Endothelial cell (in vitro differentiated cells): Measurements from ENCODE around the gene EIF4G3. TPM values are rescaled to one million over a fixed set of nuclear protein-coding genes. Genes with fewer than 3 reads are reported as not detected.

Experiments
- DNase-seq: peaks from one replicate; pipeline ENCODE4 v3.0.0; 2021; ENCODE audit warnings: low spot score
- H3K27ac Mint-ChIP-seq: one replicate; pipeline ENCODE4 v1.8.0; 2021; ENCODE audit warnings: mixed read lengths, inconsistent platforms; ENCODE audit not compliant: unreplicated experiment
- H3K27me3 Mint-ChIP-seq: one replicate; pipeline ENCODE4 v1.8.0; 2021; ENCODE audit warnings: mild to moderate bottlenecking, moderate library complexity, mixed read lengths, inconsistent platforms; ENCODE audit not compliant: unreplicated experiment
- H3K36me3 Mint-ChIP-seq: one replicate; pipeline ENCODE4 v1.8.0; 2021; ENCODE audit warnings: mild to moderate bottlenecking, low read depth, mixed read lengths, inconsistent platforms; ENCODE audit not compliant: unreplicated experiment
- H3K4me1 Mint-ChIP-seq: one replicate; pipeline ENCODE4 v1.8.0; 2021; ENCODE audit warnings: mild to moderate bottlenecking, mixed read lengths, inconsistent platforms; ENCODE audit not compliant: unreplicated experiment
- H3K4me3 Mint-ChIP-seq: one replicate; pipeline ENCODE4 v1.8.0; 2021; ENCODE audit warnings: mild to moderate bottlenecking, mixed read lengths, inconsistent platforms; ENCODE audit not compliant: unreplicated experiment
- H3K9me3 Mint-ChIP-seq: one replicate; pipeline ENCODE4 v1.8.0; 2021; ENCODE audit warnings: mixed read lengths, inconsistent platforms; ENCODE audit not compliant: unreplicated experiment
- total RNA-seq: library from RNA; stranded (reverse); fragmentation: NEBNext Ultra II Directional; extraction: Animal tissue kit (Norgen Biotek cat#: 25700); gene quantifications from one replicate; pipeline ENCODE4 v1.2.1, GENCODE V29; 2021; ENCODE audit not compliant: unreplicated experiment
- TF ChIP-seq, protein P1 (sequence below): fragments of 200-600 bp; sonication (generic); IDR thresholded peaks from one replicate; pipeline ENCODE4 v1.5.0; 2021; ENCODE audit warnings: antibody characterized with exemption; ENCODE audit not compliant: unreplicated experiment

EIF4G3 gene
- total RNA-seq, 1 donor from 2014 or later: 87.6 TPM

DNA sequence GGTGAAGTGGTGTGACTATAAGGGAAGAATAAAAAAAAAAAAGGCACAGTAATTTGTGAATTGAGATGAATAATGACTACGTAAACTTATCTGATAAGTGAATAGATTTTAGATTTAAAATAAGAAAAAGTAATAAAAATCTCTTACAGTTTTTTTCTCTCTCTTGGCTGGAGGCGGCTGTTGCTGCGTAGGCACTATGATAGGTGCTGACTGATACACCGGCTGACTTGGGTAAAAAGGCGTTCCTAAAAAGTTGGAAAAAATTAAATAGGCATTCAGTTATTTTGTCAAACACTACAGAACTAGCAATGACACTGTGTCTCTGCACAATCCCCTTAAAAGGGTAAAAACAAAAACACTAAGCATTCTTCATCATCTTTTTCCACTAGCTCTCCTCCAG, 203.8 kb downstream of the EIF4G3 start:
- TF ChIP-seq, protein P1, sequence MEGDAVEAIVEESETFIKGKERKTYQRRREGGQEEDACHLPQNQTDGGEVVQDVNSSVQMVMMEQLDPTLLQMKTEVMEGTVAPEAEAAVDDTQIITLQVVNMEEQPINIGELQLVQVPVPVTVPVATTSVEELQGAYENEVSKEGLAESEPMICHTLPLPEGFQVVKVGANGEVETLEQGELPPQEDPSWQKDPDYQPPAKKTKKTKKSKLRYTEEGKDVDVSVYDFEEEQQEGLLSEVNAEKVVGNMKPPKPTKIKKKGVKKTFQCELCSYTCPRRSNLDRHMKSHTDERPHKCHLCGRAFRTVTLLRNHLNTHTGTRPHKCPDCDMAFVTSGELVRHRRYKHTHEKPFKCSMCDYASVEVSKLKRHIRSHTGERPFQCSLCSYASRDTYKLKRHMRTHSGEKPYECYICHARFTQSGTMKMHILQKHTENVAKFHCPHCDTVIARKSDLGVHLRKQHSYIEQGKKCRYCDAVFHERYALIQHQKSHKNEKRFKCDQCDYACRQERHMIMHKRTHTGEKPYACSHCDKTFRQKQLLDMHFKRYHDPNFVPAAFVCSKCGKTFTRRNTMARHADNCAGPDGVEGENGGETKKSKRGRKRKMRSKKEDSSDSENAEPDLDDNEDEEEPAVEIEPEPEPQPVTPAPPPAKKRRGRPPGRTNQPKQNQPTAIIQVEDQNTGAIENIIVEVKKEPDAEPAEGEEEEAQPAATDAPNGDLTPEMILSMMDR: no peak
- DNase-seq: no peak
- Mint-ChIP-seq H3K4me1 (no peaks in the 10 kb centered on the region), H3K9me3 (no peaks in the 10 kb centered on the region), H3K27ac (no peak overlapping the region), H3K4me3 (no peak overlapping the region), H3K36me3 (peaks cover 4% of the 10 kb centered on the region), H3K27me3 (no peaks in the 10 kb centered on the region)

DNA sequence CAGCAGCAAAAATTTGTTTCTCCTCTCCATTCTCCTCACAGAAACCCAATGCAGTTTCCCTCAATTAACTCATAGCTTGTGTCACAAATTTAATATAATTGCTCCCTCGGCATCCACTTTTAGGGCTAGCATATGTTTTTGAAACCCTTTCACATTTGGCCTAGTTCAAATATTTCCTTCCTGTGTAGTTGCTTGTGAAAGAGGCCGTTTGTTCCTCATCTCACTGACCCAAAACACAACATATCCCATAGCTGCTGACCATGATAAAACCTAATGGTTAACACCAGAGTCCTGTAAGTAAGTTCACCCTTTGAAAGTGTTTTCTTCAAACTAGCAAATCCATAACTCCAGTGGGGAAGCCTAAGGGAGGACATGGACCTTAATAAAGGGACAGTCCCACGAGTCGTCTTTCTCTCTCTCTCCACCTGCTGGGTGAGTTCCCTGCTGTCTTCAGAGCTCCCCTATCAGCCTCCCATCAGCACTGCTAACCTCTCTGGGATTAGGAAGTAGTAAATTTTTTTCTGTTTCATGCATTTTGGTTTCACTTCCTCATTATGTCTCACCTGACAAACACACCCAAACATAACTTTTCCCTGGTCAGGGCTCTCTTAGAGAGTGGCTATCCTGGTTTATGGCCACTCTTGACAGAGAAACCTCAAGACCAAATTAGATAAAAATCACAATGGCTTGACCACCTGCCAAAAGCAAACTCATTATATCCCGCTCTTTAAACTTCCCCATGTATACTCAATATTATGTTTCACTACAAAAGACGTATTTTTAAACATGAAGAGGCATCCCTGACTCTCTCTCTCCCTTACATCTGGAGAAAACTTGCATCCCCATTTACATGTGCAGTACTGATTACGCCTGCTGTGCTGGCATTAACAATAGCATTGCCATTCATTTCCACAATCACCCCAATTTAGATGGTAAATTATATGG, 211.9 kb downstream of the EIF4G3 start:
- no peak overlapping the region for H3K27ac Mint-ChIP-seq
- no peak for DNase-seq

DNA sequence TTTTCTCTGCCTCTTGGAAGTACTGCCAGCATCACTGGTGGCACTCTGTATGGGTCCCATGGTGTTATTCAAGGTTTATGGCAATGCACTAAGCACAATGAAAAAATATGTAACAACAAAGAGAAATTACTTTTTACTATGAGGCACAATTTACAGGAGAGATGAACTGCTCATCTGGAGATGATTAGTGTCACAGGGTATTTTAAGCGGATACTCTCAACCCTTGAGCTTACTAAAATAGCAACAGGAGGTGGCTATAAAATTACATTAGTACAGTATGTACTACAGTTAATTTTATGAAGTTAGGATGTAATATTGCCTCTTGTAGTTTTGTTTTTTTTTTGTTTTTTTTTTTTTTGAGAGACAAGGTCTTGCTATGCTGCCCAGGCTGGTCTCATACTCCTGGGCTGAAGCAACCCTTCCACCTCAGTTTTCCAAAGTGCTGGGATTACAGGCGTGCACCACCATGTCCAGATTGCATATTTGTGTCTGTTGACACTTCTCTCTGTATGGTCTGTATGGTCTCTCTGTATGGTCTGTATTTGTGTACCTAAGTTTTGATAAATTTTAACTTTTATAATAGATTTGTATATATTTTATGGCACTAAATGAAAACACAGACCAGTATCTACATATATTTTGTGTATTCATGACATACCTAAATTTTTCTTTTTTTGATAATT, 214.0 kb downstream of the EIF4G3 start:
- Mint-ChIP-seq H3K4me3 (no peak overlapping the region), H3K4me1 (peaks cover 14% of the 10 kb centered on the region), H3K27me3 (no peaks in the 10 kb centered on the region), H3K36me3 (no peaks in the 10 kb centered on the region), H3K27ac (no peak overlapping the region), H3K9me3 (no peaks in the 10 kb centered on the region)
- TF ChIP-seq, protein P1: no peak
- DNase-seq: no peak

More for the DNA sequence above, 211.9 kb downstream of the EIF4G3 start:
- Mint-ChIP-seq H3K27me3 (no peaks in the 10 kb centered on the region), H3K36me3 (no peaks in the 10 kb centered on the region), H3K9me3 (no peaks in the 10 kb centered on the region), H3K4me1 (peaks cover 11% of the 10 kb centered on the region), H3K4me3 (no peak overlapping the region)
- TF ChIP-seq, protein P1: no peak

DNA sequence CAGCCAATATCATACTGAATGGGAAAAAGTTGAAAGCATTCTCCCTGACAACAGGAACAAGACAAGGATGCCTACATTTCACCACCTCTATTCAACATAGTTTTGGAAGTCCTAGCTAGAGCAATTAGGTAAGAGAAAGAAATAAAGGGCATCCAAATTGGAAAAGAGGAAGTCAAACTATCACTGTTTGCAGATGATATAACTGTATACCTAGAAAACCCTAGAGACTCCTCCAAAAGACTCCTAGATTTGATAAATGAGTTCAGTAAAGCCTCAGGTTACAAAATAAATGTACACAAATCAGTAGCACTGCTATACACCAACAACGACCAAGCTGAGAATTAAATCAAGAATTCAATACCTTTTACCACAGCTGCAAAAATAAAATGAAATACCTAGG, 218.3 kb downstream of the EIF4G3 start:
- H3K4me1 Mint-ChIP-seq: peaks cover 3% of the 10 kb centered on the region
- no peak overlapping the region for H3K27ac Mint-ChIP-seq
- H3K9me3 Mint-ChIP-seq: no peaks in the 10 kb centered on the region
- no peak for DNase-seq
- TF ChIP-seq, protein P1: no peak
- H3K27me3 Mint-ChIP-seq: no peaks in the 10 kb centered on the region
- no peak overlapping the region for H3K4me3 Mint-ChIP-seq
- no peaks in the 10 kb centered on the region for H3K36me3 Mint-ChIP-seq

DNA sequence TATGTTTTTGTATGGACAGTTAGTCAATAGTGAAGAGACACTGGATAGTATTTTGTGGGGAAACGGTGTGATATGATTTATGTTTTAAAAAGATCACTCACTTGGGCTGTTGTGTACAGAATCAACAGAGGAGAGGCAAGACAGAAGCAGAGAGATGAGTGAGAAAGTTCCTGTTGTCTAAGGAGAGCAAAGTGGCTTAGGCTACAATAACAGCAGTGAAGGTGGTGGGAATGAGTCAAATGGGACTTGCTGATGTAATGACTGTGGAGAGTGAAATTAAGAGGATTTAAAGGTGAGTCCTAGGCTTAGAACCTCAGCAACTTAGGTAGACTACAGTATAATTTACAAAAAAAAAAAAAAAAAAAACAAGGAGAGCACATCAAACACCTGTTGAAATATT, 220.4 kb downstream of the EIF4G3 start:
- Mint-ChIP-seq H3K36me3 (no peaks in the 10 kb centered on the region), H3K9me3 (no peaks in the 10 kb centered on the region), H3K27me3 (no peaks in the 10 kb centered on the region), H3K4me1 (peaks cover 3% of the 10 kb centered on the region), H3K27ac (no peak overlapping the region), H3K4me3 (no peak overlapping the region)
- TF ChIP-seq, protein P1: no peak
- no peak for DNase-seq
